Vagina (tissue), 2 donors: Measurements from ENCODE around the gene TMEM151A.

Experiments
- CTCF ChIP-seq, 3 experiments: fragments of 450-650 bp in 2 of 3; fragments of 200-600 bp in 1 of 3; sonication (generic) in 1 of 3; IDR thresholded peaks; one replicate each; pipeline ENCODE4 v1.5.1; 2017 to 2019; ENCODE audit warnings: antibody characterized with exemption in 3 of 3, mild to moderate bottlenecking in 2 of 3, moderate library complexity in 2 of 3
- POLR2AphosphoS5 ChIP-seq, 2 donors: sonication (generic); formaldehyde crosslinking; IDR thresholded peaks; one replicate each; pipeline ENCODE4 v1.9.0; 2017; ENCODE audit warnings: antibody characterized with exemption in 2 of 2, mild to moderate bottlenecking in 2 of 2, low read depth in 1 of 2; ENCODE audit not compliant: insufficient read depth in 1 of 2

GRCh38 chr11:66265531-66266377, 25.9 kb upstream of the TMEM151A start:
- TF ChIP-seq POLR2AphosphoS5 (IDR thresholded peaks at IDR 0.05; ENCODE audit: insufficient read depth in 1 of 2, low read depth in 1 of 2) (no peak), CTCF (IDR thresholded peaks at IDR 0.05) (no peak)
